B cell (primary cell): Measurements from ENCODE around the gene UHMK1. TPM values are rescaled to one million over a fixed set of nuclear protein-coding genes. Genes with fewer than 3 reads are reported as not detected.

Source experiments
- ATAC-seq: fragments of 200-7000 bp; cut with Tn5 transposase; one replicate; pipeline ENCODE4 v1.10.0; 2021; ENCODE audit warnings: low read depth, mild to moderate bottlenecking, moderate number of reproducible peaks, moderate library complexity
- CTCF ChIA-PET: fragments of 350-600 bp; sonication (Branson Sonifier 250); formaldehyde crosslinking; loops from one replicate; lab custom pipeline; 2021; ENCODE audit warnings: antibody characterized with exemption, inconsistent platforms; lab: Charles Lee
- POLR2A ChIA-PET: fragments of 350-600 bp; sonication (Branson Sonifier 250); formaldehyde crosslinking; loops from one replicate; lab custom pipeline; 2021; ENCODE audit warnings: antibody characterized with exemption; lab: Charles Lee
- DNase-seq: peaks from one replicate; pipeline ENCODE4 v3.0.0; 2013
- H2AFZ ChIP-seq: 2 replicates; pipeline ENCODE4 v1.6.1; 2012; ENCODE audit warnings: mild to moderate bottlenecking, low read depth, low read length; ENCODE audit not compliant: insufficient read depth, poor library complexity, severe bottlenecking
- H3K27ac ChIP-seq, 2 donors: 1 replicate in 1 of 2; 2 replicates in 1 of 2; pipeline ENCODE4 v1.5.1; 2012 to 2013; ENCODE audit warnings: low read length in 2 of 2, mild to moderate bottlenecking in 2 of 2, moderate library complexity in 1 of 2
- H3K27me3 ChIP-seq, 4 experiments: fragments of 200-600 bp in 1 of 4; sonication (generic) in 1 of 4; replicated peaks in 1 of 4; 1 replicate in 2 of 4; 2 replicates in 2 of 4; pipeline versions ENCODE4 v1.6.1 to v1.7.0; 2013 to 2016; ENCODE audit warnings: low read length in 3 of 4, mild to moderate bottlenecking in 2 of 4, mixed read lengths in 1 of 4, moderate library complexity in 1 of 4; ENCODE audit not compliant: insufficient read depth in 4 of 4, control insufficient read depth in 3 of 4; ENCODE audit errors: control extremely low read depth in 1 of 4
- H3K36me3 ChIP-seq, 2 experiments: replicated peaks in 1 of 2; 1 replicate in 1 of 2; 2 replicates in 1 of 2; pipeline versions ENCODE4 v1.6.1 to v1.7.1; 2013; ENCODE audit warnings: low read length in 1 of 2; ENCODE audit not compliant: insufficient read depth in 2 of 2, control insufficient read depth in 1 of 2; ENCODE audit errors: control extremely low read depth in 1 of 2, extremely low read depth in 1 of 2
- H3K4me1 ChIP-seq, 2 donors: fragments of 200-600 bp in 1 of 2; sonication (generic) in 1 of 2; 1 replicate in 1 of 2; 2 replicates in 1 of 2; pipeline versions ENCODE4 v1.5.1 to v1.6.1; 2013 to 2017; ENCODE audit warnings: low read length in 2 of 2; ENCODE audit not compliant: control insufficient read depth in 2 of 2, insufficient read depth in 2 of 2
- H3K4me2 ChIP-seq: replicated peaks from 2 replicates; pipeline ENCODE3; 2012; ENCODE audit warnings: mild to moderate bottlenecking, low read depth, low read length; ENCODE audit not compliant: poor library complexity, severe bottlenecking
- H3K4me3 ChIP-seq, 5 experiments: fragments of 200-600 bp in 1 of 5; sonication (generic) in 1 of 5; 1 replicate in 3 of 5; 2 replicates in 2 of 5; pipeline versions ENCODE4 v1.5.1 to v1.7.0; 2011 to 2016; ENCODE audit warnings: low read length in 4 of 5, mild to moderate bottlenecking in 4 of 5, low read depth in 2 of 5, control low read depth in 1 of 5, moderate library complexity in 1 of 5; ENCODE audit not compliant: insufficient read depth in 1 of 5; ENCODE audit errors: control extremely low read depth in 1 of 5, extremely low read depth in 1 of 5
- H3K79me2 ChIP-seq: fragments of 200-600 bp; sonication (generic); one replicate; pipeline ENCODE4 v1.6.0; 2016; ENCODE audit warnings: low read length; ENCODE audit not compliant: control insufficient read depth, insufficient read depth
- H3K9ac ChIP-seq: fragments of 200-600 bp; sonication (generic); 2 replicates; pipeline ENCODE4 v1.6.1; 2017; ENCODE audit warnings: mild to moderate bottlenecking, low read length, moderate library complexity
- H3K9me3 ChIP-seq, 3 donors: one replicate each; pipeline versions ENCODE4 v1.6.1 to v1.7.1; 2013; ENCODE audit warnings: low read length in 2 of 3; ENCODE audit not compliant: control insufficient read depth in 2 of 3, insufficient read depth in 1 of 3; ENCODE audit errors: control extremely low read depth in 1 of 3
- H4K20me1 ChIP-seq: 2 replicates; pipeline ENCODE4 v1.6.0; 2012; ENCODE audit warnings: mild to moderate bottlenecking, low read length; ENCODE audit not compliant: insufficient read depth, control insufficient read depth, poor library complexity, severe bottlenecking
- H3K27ac Mint-ChIP-seq: one replicate; pipeline ENCODE4 v1.8.0; 2021; ENCODE audit warnings: mixed read lengths
- H3K27me3 Mint-ChIP-seq: one replicate; pipeline ENCODE4 v1.8.0; 2021; ENCODE audit warnings: mixed read lengths
- H3K4me1 Mint-ChIP-seq: one replicate; pipeline ENCODE4 v1.8.0; 2021; ENCODE audit warnings: mixed read lengths
- H3K4me3 Mint-ChIP-seq: one replicate; pipeline ENCODE4 v1.8.0; 2021; ENCODE audit warnings: mixed read lengths
- H3K9me3 Mint-ChIP-seq: one replicate; pipeline ENCODE4 v1.8.0; 2022; ENCODE audit warnings: mixed read lengths; ENCODE audit not compliant: insufficient read depth
- CTCF ChIP-seq: fragments of 200-600 bp; IDR thresholded peaks from one replicate; pipeline ENCODE4 v1.8.0; 2022; ENCODE audit warnings: antibody characterized with exemption, mild to moderate bottlenecking
- EZH2 ChIP-seq: IDR thresholded peaks from 2 replicates; pipeline ENCODE4 v1.6.1; 2012; ENCODE audit warnings: borderline replicate concordance, low read depth, mild to moderate bottlenecking, moderate library complexity, low read length; ENCODE audit not compliant: insufficient read depth, poor library complexity, severe bottlenecking
- WGBS: methylation state at CpG from one replicate; pipeline ENCODE4 v1.1.5; 2013; ENCODE audit warnings: missing lambda C conversion rate; ENCODE audit not compliant: insufficient coverage; 5-methylcytosine and 5-hydroxymethylcytosine counted together
- intact Hi-C: fragments of 100-400 bp; cut with micrococcal nuclease; formaldehyde crosslinking; loops from one replicate; pipeline ENCODE4 v1.10.0; 2022
- polyA plus RNA-seq: library from polyadenylated mRNA; depleted of rRNA; stranded (reverse); fragments of >200 nt; gene quantifications from 2 replicates; pipeline ENCODE4 v1.2.3, GENCODE V29; 2012
- total RNA-seq, 2 donors: library from RNA; stranded (reverse); fragments of 120-200 nt in 1 of 2; gene quantifications; 1 replicate in 1 of 2; 2 replicates in 1 of 2; pipeline versions ENCODE4 v1.2.3 to v1.2.4, GENCODE V29; 2013 to 2022

UHMK1 gene
- total and polyA plus RNA-seq, 2 donors (not counting 1 experiment from before 2014, with no cell fraction given): 8.4 to 69.2 TPM

GRCh38 chr1:162552684-162553252 lies 55.1 kb downstream of the UHMK1 start:
- WGBS: no CpG with 5 or more reads among the region's 8 CpGs
- H3K4me1 ChIP-seq: no peaks in the 10 kb centered on the region
- H2AFZ ChIP-seq: no peak overlapping the region
- CTCF ChIA-PET: no interaction called here
- POLR2A ChIA-PET: no interaction called here
- H3K4me2 ChIP-seq: no peak overlapping the region
- no peak overlapping the region for H3K27ac ChIP-seq
- H3K79me2 ChIP-seq: no peaks in the 10 kb centered on the region
- no peaks in the 10 kb centered on the region for H4K20me1 ChIP-seq
- Mint-ChIP-seq H3K27me3 (no peaks in the 10 kb centered on the region), H3K9me3 (no peaks in the 10 kb centered on the region), H3K4me3 (no peak overlapping the region), H3K27ac (no peak overlapping the region), H3K4me1 (no peaks in the 10 kb centered on the region)
- H3K36me3 ChIP-seq: no peaks in the 10 kb centered on the region
- DNase-seq: no peak
- no peaks in the 10 kb centered on the region for H3K9me3 ChIP-seq
- intact Hi-C loops: no loop called here
- H3K4me3 ChIP-seq: no peak overlapping the region
- no peak for TF ChIP-seq CTCF
- no peak for TF ChIP-seq EZH2
- H3K27me3 ChIP-seq: peaks cover 0 to 5% (median 0%) of the 10 kb centered on the region in 4 experiments
- no peak for ATAC-seq
- no peak overlapping the region for H3K9ac ChIP-seq

- WGBS: 100% methylated on average over 1 of the region's 1 CpG
- Mint-ChIP-seq H3K27ac (no peak overlapping the region), H3K4me3 (no peak overlapping the region), H3K4me1 (no peaks in the 10 kb centered on the region), H3K9me3 (no peaks in the 10 kb centered on the region), H3K27me3 (no peaks in the 10 kb centered on the region)
- no peaks in the 10 kb centered on the region for H3K79me2 ChIP-seq
- ChIA-PET POLR2A (no interaction called here), CTCF (no interaction called here)
- H4K20me1 ChIP-seq: no peaks in the 10 kb centered on the region
- H3K27ac ChIP-seq: no peak overlapping the region
- H3K4me3 ChIP-seq: no peak overlapping the region
- H3K36me3 ChIP-seq: no peaks in the 10 kb centered on the region
- no peaks in the 10 kb centered on the region for H3K4me1 ChIP-seq
- DNase-seq: no peak
- TF ChIP-seq EZH2: no peak
- no peak overlapping the region for H3K4me2 ChIP-seq
- H3K9ac ChIP-seq: no peak overlapping the region
- H3K27me3 ChIP-seq: peaks cover 0 to 5% (median 0%) of the 10 kb centered on the region in 4 experiments
- H3K9me3 ChIP-seq: no peaks in the 10 kb centered on the region
- intact Hi-C loops: no loop called here
- H2AFZ ChIP-seq: no peak overlapping the region
- no peak for ATAC-seq
Observed at GRCh38 chr1:162554258-162554657, 56.6 kb downstream of the UHMK1 start.
